GM12878 (cell line): ENCODE results near the gene SYK. TPM values are rescaled to one million over a fixed set of nuclear protein-coding genes. Genes with fewer than 3 reads are reported as not detected.

Experiments
- ATAC-seq: fragments of 200-7000 bp; cut with Tn5 transposase; 3 replicates; pipeline ENCODE4 v1.9.1; 2020; ENCODE audit warnings: mild to moderate bottlenecking, moderate library complexity
- BruUV-seq: library from RNA; stranded (reverse); fragments of 400-500 nt; replicated peaks from 2 replicates; lab custom pipeline; 2021; lab: Mats Ljungman, UMichigan
- CTCF ChIA-PET: fragments of 300-600 bp; sonication (Branson Sonifier 250); formaldehyde crosslinking; extraction: SDS; loops from one replicate; lab custom pipeline; 2021; ENCODE audit warnings: inconsistent platforms; lab: Yijun Ruan, JAX
- POLR2A ChIA-PET: fragments of 350-600 bp; formaldehyde crosslinking; extraction: SDS; loops from one replicate; lab custom pipeline; 2021; ENCODE audit warnings: inconsistent platforms; lab: Charles Lee
- RAD21 ChIA-PET: fragments of 300-600 bp; sonication (Branson Sonifier 250); formaldehyde crosslinking; loops from one replicate; lab custom pipeline; 2023; ENCODE audit warnings: antibody characterized with exemption; ENCODE audit not compliant: unreplicated experiment; lab: Charles Lee
- SMC1A ChIA-PET: fragments of 300-600 bp; sonication (Branson Sonifier 250); formaldehyde crosslinking; loops from one replicate; lab custom pipeline; 2023; ENCODE audit not compliant: unreplicated experiment, uncharacterized antibody; lab: Charles Lee
- DNase-seq: peaks from one replicate; pipeline ENCODE4 v3.0.0-alpha.2; 2011; ENCODE audit warnings: low read depth, low spot score
- FAIRE-seq: peaks from 3 replicates; lab custom pipeline; 2011; peaks lifted over from hg19 to GRCh38; lab: Jason Lieb, UNC
- H2AFZ ChIP-seq: 2 replicates; pipeline ENCODE4 v1.6.0; 2011; ENCODE audit warnings: low read depth, low read length, control low read depth; ENCODE audit not compliant: control insufficient read depth
- H3K27ac ChIP-seq: 2 replicates; pipeline ENCODE4 v1.5.1; 2011; ENCODE audit warnings: control low read depth; ENCODE audit not compliant: control insufficient read depth, insufficient read depth
- H3K27me3 ChIP-seq, 2 experiments: replicated peaks in 1 of 2; 2 replicates each; pipeline versions ENCODE4 v1.6.0 to v1.6.1; 2011; ENCODE audit warnings: low read length in 1 of 2; ENCODE audit not compliant: control insufficient read depth in 2 of 2, insufficient read depth in 2 of 2
- H3K36me3 ChIP-seq, 2 experiments: 2 replicates each; pipeline ENCODE4 v1.5.1; 2011; ENCODE audit warnings: low read length in 1 of 2; ENCODE audit not compliant: control insufficient read depth in 2 of 2, insufficient read depth in 2 of 2
- H3K4me1 ChIP-seq: 2 replicates; pipeline ENCODE4 v1.6.1; 2011; ENCODE audit warnings: mild to moderate bottlenecking, low read length, moderate library complexity, mixed read lengths; ENCODE audit not compliant: control insufficient read depth, insufficient read depth
- H3K4me2 ChIP-seq: 2 replicates; pipeline ENCODE4 v1.6.0; 2011; ENCODE audit warnings: control low read depth; ENCODE audit not compliant: control insufficient read depth, insufficient read depth
- H3K4me3 ChIP-seq: fragments of 200-600 bp; sonication (generic); 2 replicates; pipeline ENCODE4 v1.5.1; 2016
- H3K79me2 ChIP-seq: 2 replicates; pipeline ENCODE4 v1.6.0; 2011; ENCODE audit warnings: low read length; ENCODE audit not compliant: control insufficient read depth, insufficient read depth
- H3K9ac ChIP-seq: 2 replicates; pipeline ENCODE4 v1.8.0; 2011; ENCODE audit warnings: low read length, control low read depth, mixed read lengths; ENCODE audit not compliant: control insufficient read depth, insufficient read depth
- H3K9me3 ChIP-seq: replicated peaks from 3 replicates; pipeline ENCODE4 v1.5.1; 2011; ENCODE audit warnings: mild to moderate bottlenecking, low read length; ENCODE audit not compliant: control insufficient read depth, insufficient read depth
- H4K20me1 ChIP-seq: 2 replicates; pipeline ENCODE4 v1.6.0; 2011; ENCODE audit not compliant: control insufficient read depth, insufficient read depth
- ATF7 ChIP-seq: fragments of 450-650 bp; IDR thresholded peaks from 2 replicates; pipeline ENCODE4 v1.6.1; 2016; ENCODE audit warnings: low read depth, mild to moderate bottlenecking
- EZH2 ChIP-seq: IDR thresholded peaks from 2 replicates; pipeline ENCODE4 v1.6.1; 2012; ENCODE audit warnings: low read depth, mild to moderate bottlenecking, control low read depth, inconsistent platforms, low read length, borderline replicate concordance; ENCODE audit not compliant: control insufficient read depth
- FOXM1 ChIP-seq: IDR thresholded peaks from 2 replicates; pipeline ENCODE4 v1.6.1; 2012; ENCODE audit warnings: low read depth, mild to moderate bottlenecking, inconsistent platforms, low read length, moderate library complexity
- HDAC2 ChIP-seq: fragments of 200-600 bp; sonication (generic); IDR thresholded peaks from 2 replicates; pipeline ENCODE4 v1.6.1; 2017
- MYC ChIP-seq: IDR thresholded peaks from 2 replicates; pipeline ENCODE4 v1.6.1; 2011; ENCODE audit warnings: mild to moderate bottlenecking, low read length, moderate library complexity, inconsistent platforms; ENCODE audit not compliant: insufficient read depth, insufficient replicate concordance, insufficient read length, severe bottlenecking
- NFIC ChIP-seq: IDR thresholded peaks from 2 replicates; pipeline ENCODE4 v1.6.1; 2012; ENCODE audit warnings: low read depth, mild to moderate bottlenecking, inconsistent platforms, low read length, moderate library complexity
- NR2C1 ChIP-seq: fragments of 450-650 bp; IDR thresholded peaks from 2 replicates; pipeline ENCODE4 v1.6.1; 2017; ENCODE audit warnings: antibody characterized with exemption, mild to moderate bottlenecking, moderate library complexity
- NR2F1 ChIP-seq: fragments of 450-650 bp; conservative IDR thresholded peaks from 2 replicates; pipeline ENCODE4 v1.6.1; 2017; ENCODE audit warnings: mild to moderate bottlenecking
- PAX5 ChIP-seq: IDR thresholded peaks from 2 replicates; pipeline ENCODE4 v1.6.1; 2011; ENCODE audit warnings: low read depth, low read length, borderline replicate concordance
- PAX8 ChIP-seq: fragments of 450-650 bp; IDR thresholded peaks from 2 replicates; pipeline ENCODE4 v1.6.1; 2017; ENCODE audit warnings: mild to moderate bottlenecking, moderate library complexity
- PML ChIP-seq: IDR thresholded peaks from 2 replicates; pipeline ENCODE4 v1.6.1; 2012; ENCODE audit warnings: low read length, inconsistent platforms
- RFX5 ChIP-seq: IDR thresholded peaks from 2 replicates; pipeline ENCODE4 v1.6.1; 2011; ENCODE audit warnings: low read depth, low read length, improper control_type of control experiment
- SPI1 ChIP-seq: IDR thresholded peaks from 2 replicates; pipeline ENCODE4 v1.6.1; 2011; ENCODE audit warnings: low read depth, mild to moderate bottlenecking, low read length, moderate library complexity, borderline replicate concordance; ENCODE audit not compliant: insufficient read depth
- SUPT20H ChIP-seq: IDR thresholded peaks from 2 replicates; pipeline ENCODE4 v1.6.1; 2011; ENCODE audit warnings: low read depth, mild to moderate bottlenecking, low read length, moderate library complexity, borderline replicate concordance; ENCODE audit not compliant: control insufficient read depth
- WRNIP1 ChIP-seq: IDR thresholded peaks from 2 replicates; pipeline ENCODE4 v1.6.1; 2011; ENCODE audit warnings: low read depth, low read length, improper control_type of control experiment, borderline replicate concordance
- ZNF24 ChIP-seq: fragments of 450-650 bp; IDR thresholded peaks from 2 replicates; pipeline ENCODE4 v1.6.1; 2017; ENCODE audit warnings: antibody characterized with exemption, mild to moderate bottlenecking
- WGBS: methylation state at CpG from one replicate; pipeline ENCODE4 v1.1.6; 2016; ENCODE audit warnings: low lambda C conversion rate; ENCODE audit not compliant: insufficient replicate concordance, insufficient coverage; ENCODE audit errors: missing lambda C conversion rate; 5-methylcytosine and 5-hydroxymethylcytosine counted together
- in situ Hi-C: fragments of 300-500 bp; cut with MboI; formaldehyde crosslinking; loops from 9 replicates; pipeline ENCODE4 v1.14.3; 2018; ENCODE audit warnings: mixed read lengths
- intact Hi-C: fragments of 100-400 bp; cut with micrococcal nuclease; formaldehyde crosslinking; loops from one replicate; pipeline ENCODE4 v1.14.2; 2022; ENCODE audit not compliant: unreplicated experiment
- polyA plus RNA-seq, 11 experiments: library from polyadenylated mRNA; depleted of rRNA in 4 of 11; unstranded in 6 of 11; stranded (reverse) in 5 of 11; fragments of >200 nt; fragmentation: Nextera tagmentation in 4 of 11; fragmentation: Illumina TruSeq in 1 of 11; extraction: Ambion mirVana in 4 of 11; extraction: Trizol in 1 of 11; gene quantifications; 1 replicate in 1 of 11; 2 replicates in 10 of 11; pipeline versions ENCODE4 v1.2.1 to v1.2.3, GENCODE V29; 2011 to 2016; ENCODE audit warnings: inconsistent platforms in 2 of 11, missing spikeins in 2 of 11, low read depth in 1 of 11
- total RNA-seq, 4 experiments: library from RNA; depleted of rRNA in 3 of 4; stranded (reverse); fragments of >200 nt in 3 of 4; fragmentation: Illumina TruSeq in 1 of 4; extraction: Trizol in 1 of 4; gene quantifications; 2 replicates each; pipeline versions ENCODE4 v1.2.1 to v1.2.3, GENCODE V29; 2013 to 2021
- TF ChIP-seq, protein P1 (sequence below): IDR thresholded peaks from 2 replicates; pipeline ENCODE4 v1.6.1; 2011; ENCODE audit warnings: borderline replicate concordance, low read depth, mild to moderate bottlenecking, moderate library complexity, low read length; ENCODE audit not compliant: insufficient read depth, poor library complexity, severe bottlenecking
- TF ChIP-seq, protein P2 (sequence below): fragments of 450-650 bp; IDR thresholded peaks from 2 replicates; pipeline ENCODE4 v1.6.1; 2018; ENCODE audit warnings: borderline replicate concordance, mild to moderate bottlenecking; ENCODE audit not compliant: partially characterized antibody
- TF ChIP-seq, protein P3 (sequence below): fragments of 450-650 bp; IDR thresholded peaks from 2 replicates; pipeline ENCODE4 v1.6.1; 2016; ENCODE audit warnings: mild to moderate bottlenecking

SYK gene
- total and polyA plus RNA-seq, 10 of the 15 experiments (the other 5 are each of a cell fraction or from before 2014, with no cell fraction given) = 6.5 to 135 (median 68.8) TPM

DNA sequence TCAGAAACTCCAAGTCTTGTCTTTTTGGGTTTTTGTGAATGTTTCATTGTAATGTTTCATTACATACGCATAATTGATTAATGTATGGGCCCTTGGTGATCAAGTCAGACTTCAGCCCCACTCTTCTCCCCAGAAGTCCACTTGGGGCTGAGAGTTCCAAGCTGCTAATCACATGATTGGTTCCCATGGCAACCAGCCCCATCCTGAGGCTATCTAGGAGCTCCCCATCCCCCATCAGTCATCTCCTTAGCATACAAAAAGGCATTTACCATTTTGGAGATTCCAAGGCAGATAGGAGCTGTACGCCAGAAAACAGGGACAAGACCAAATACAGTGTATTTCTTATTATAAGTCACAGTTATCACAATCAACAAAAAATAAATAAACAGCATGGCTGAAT, 22.9 kb upstream of the SYK start (continued):
- TF ChIP-seq, protein P1, sequence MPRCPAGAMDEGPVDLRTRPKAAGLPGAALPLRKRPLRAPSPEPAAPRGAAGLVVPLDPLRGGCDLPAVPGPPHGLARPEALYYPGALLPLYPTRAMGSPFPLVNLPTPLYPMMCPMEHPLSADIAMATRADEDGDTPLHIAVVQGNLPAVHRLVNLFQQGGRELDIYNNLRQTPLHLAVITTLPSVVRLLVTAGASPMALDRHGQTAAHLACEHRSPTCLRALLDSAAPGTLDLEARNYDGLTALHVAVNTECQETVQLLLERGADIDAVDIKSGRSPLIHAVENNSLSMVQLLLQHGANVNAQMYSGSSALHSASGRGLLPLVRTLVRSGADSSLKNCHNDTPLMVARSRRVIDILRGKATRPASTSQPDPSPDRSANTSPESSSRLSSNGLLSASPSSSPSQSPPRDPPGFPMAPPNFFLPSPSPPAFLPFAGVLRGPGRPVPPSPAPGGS = no peak
- TF ChIP-seq MYC (no peak), WRNIP1 (no peak)
- TF ChIP-seq, all 136 proteins: peak for 0

DNA sequence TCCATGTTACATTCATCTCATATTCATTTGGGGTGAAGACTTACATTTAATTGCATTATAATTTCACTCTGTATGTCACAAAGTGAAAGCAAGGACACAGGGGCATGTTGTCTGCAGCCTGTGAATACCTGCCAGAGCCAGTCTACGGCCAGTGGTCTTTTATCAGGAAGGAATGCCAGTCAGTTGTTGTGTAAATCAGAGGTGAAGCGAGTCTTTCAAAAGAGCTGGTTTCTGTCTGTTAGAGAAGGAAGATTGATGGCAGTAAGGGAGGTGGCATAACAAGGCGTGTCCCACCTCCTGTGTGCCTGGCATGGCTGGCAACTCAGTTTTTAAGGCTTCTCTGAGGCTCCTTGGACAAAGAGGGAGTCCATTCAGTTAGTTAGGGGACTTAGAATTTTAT, 18.1 kb upstream of the SYK start:
- RAD21 ChIA-PET = no interaction called here
- in situ Hi-C loops = no loop called here
- Histone ChIP-seq H3K4me1 (peaks cover 7% of the 10 kb centered on the region), H3K9ac (no peak overlapping the region), H4K20me1 (no peaks in the 10 kb centered on the region), H3K27ac (no peak overlapping the region), H3K36me3 (no peaks in the 10 kb centered on the region), H3K79me2 (no peaks in the 10 kb centered on the region), H3K4me2 (no peak overlapping the region), H2AFZ (no peak overlapping the region), H3K27me3 (no peaks in the 10 kb centered on the region), H3K4me3 (no peak overlapping the region), H3K9me3 (no peaks in the 10 kb centered on the region)
- 48% methylated on average over 3 of the region's 3 CpGs for WGBS
- CTCF ChIA-PET = interaction anchor here (1.3 kb wide), 1 partner anchor 87 kb away, joined by 4 read pairs; no protein-coding TSS in a partner anchor
- intact Hi-C loops = no loop called here
- SMC1A ChIA-PET = interaction anchor here (0.5 kb wide), 1 partner anchor 1034 kb away, joined by 3 read pairs; no protein-coding TSS in a partner anchor
- POLR2A ChIA-PET = no interaction called here
- no TSS peak for BruUV-seq
- FAIRE-seq = no peak
- no peak for DNase-seq
- ATAC-seq = no peak
- TF ChIP-seq SUPT20H = no peak
- TF ChIP-seq NR2F1 = no peak
- TF ChIP-seq RFX5 = no peak
- no peak for TF ChIP-seq SPI1
- TF ChIP-seq PML = no peak
- no peak for TF ChIP-seq HDAC2
- no peak for TF ChIP-seq NFIC
- no peak for TF ChIP-seq FOXM1
- TF ChIP-seq, protein P2, sequence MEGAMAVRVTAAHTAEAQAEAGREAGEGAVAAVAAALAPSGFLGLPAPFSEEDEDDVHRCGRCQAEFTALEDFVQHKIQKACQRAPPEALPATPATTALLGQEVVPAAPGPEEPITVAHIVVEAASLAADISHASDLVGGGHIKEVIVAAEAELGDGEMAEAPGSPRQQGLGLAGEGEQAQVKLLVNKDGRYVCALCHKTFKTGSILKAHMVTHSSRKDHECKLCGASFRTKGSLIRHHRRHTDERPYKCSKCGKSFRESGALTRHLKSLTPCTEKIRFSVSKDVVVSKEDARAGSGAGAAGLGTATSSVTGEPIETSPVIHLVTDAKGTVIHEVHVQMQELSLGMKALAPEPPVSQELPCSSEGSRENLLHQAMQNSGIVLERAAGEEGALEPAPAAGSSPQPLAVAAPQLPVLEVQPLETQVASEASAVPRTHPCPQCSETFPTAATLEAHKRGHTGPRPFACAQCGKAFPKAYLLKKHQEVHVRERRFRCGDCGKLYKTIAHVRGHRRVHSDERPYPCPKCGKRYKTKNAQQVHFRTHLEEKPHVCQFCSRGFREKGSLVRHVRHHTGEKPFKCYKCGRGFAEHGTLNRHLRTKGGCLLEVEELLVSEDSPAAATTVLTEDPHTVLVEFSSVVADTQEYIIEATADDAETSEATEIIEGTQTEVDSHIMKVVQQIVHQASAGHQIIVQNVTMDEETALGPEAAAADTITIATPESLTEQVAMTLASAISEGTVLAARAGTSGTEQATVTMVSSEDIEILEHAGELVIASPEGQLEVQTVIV = no peak
- no peak for TF ChIP-seq PAX5
- TF ChIP-seq NR2C1 = no peak
- no peak for TF ChIP-seq ATF7
- TF ChIP-seq, protein P3, sequence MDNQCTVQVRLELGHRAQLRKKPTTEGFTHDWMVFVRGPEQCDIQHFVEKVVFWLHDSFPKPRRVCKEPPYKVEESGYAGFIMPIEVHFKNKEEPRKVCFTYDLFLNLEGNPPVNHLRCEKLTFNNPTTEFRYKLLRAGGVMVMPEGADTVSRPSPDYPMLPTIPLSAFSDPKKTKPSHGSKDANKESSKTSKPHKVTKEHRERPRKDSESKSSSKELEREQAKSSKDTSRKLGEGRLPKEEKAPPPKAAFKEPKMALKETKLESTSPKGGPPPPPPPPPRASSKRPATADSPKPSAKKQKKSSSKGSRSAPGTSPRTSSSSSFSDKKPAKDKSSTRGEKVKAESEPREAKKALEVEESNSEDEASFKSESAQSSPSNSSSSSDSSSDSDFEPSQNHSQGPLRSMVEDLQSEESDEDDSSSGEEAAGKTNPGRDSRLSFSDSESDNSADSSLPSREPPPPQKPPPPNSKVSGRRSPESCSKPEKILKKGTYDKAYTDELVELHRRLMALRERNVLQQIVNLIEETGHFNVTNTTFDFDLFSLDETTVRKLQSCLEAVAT = no peak
- TF ChIP-seq ZNF24 = no peak
- no peak for TF ChIP-seq PAX8
- no peak for TF ChIP-seq EZH2
